Nephron progenitor cell (in vitro differentiated cells): Measurements from ENCODE around the gene AGAP1.

Experiments
- DNase-seq: peaks from one replicate; pipeline ENCODE4 v3.0.0; 2021
- H3K27ac Mint-ChIP-seq: 2 replicates; pipeline ENCODE4 v1.8.0; 2021; ENCODE audit warnings: mild to moderate bottlenecking, moderate library complexity, mixed read lengths
- H3K27me3 Mint-ChIP-seq: 2 replicates; pipeline ENCODE4 v1.8.0; 2021; ENCODE audit warnings: mild to moderate bottlenecking, low read depth, mixed read lengths; ENCODE audit not compliant: poor library complexity
- H3K36me3 Mint-ChIP-seq: 2 replicates; pipeline ENCODE4 v1.8.0; 2021; ENCODE audit warnings: low read depth, mixed read lengths
- H3K4me1 Mint-ChIP-seq: 2 replicates; pipeline ENCODE4 v1.8.0; 2021; ENCODE audit warnings: mixed read lengths
- H3K4me3 Mint-ChIP-seq: 2 replicates; pipeline ENCODE4 v1.8.0; 2021; ENCODE audit warnings: mild to moderate bottlenecking, moderate library complexity, mixed read lengths
- H3K9me3 Mint-ChIP-seq: 2 replicates; pipeline ENCODE4 v1.8.0; 2021; ENCODE audit warnings: mild to moderate bottlenecking, moderate library complexity, mixed read lengths
- TF ChIP-seq, protein P1 (sequence below): fragments of 200-600 bp; sonication (generic); IDR thresholded peaks from 2 replicates; pipeline ENCODE4 v1.5.0; 2021; ENCODE audit warnings: antibody characterized with exemption

Gene AGAP1

DNA sequence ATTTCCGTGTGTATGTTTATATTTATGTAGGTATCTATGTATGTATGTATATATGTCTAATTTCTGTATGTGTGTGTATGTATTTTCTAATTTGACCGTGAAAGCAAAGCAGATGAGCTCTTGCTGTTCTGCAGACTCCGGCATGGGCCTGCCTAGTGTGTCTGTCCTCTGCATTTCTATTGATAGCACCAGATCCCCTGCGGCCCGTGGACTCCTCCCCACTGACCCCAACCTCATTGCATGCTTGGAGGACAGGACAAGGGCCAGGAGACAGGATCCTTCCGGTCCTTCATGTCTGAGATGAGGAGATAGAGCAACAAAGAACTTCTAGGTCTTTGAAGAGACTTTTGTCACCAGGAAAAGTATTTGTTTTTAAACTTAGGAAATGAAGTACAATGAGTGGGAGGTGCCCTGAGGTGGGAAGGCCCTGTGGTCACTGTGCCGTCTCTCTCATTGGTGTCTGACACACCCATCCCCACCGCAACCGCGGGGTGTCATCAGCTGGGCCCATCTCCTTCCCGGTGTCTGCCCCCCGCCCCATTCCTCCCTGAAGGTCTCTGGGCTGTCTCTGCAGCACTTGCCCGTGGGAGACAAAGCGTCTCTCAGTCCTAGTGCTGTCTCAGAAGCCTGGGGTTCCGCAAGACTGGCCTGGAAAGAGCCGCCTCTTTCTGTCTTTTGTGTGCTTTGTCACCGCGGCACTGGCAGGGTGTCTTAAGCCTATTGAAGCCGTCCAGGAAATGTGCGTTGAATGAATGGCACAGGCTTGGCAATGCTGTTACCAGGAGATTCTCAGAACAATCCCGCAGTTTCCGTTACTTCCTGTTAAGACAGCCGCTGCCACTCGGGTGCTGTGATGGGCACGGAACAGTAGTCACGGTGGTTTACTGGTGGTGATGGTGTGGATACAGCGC is 216.4 kb downstream of the AGAP1 start:
- H3K27me3 Mint-ChIP-seq, result no peaks in the 10 kb centered on the region
- TF ChIP-seq, protein P1, sequence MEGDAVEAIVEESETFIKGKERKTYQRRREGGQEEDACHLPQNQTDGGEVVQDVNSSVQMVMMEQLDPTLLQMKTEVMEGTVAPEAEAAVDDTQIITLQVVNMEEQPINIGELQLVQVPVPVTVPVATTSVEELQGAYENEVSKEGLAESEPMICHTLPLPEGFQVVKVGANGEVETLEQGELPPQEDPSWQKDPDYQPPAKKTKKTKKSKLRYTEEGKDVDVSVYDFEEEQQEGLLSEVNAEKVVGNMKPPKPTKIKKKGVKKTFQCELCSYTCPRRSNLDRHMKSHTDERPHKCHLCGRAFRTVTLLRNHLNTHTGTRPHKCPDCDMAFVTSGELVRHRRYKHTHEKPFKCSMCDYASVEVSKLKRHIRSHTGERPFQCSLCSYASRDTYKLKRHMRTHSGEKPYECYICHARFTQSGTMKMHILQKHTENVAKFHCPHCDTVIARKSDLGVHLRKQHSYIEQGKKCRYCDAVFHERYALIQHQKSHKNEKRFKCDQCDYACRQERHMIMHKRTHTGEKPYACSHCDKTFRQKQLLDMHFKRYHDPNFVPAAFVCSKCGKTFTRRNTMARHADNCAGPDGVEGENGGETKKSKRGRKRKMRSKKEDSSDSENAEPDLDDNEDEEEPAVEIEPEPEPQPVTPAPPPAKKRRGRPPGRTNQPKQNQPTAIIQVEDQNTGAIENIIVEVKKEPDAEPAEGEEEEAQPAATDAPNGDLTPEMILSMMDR, result no peak
- peak overlapping the region; percentile 60 for H3K27ac Mint-ChIP-seq
- no peak for DNase-seq
- peaks cover 29% of the 10 kb centered on the region for H3K4me1 Mint-ChIP-seq
- no peak overlapping the region for H3K4me3 Mint-ChIP-seq
- no peaks in the 10 kb centered on the region for H3K9me3 Mint-ChIP-seq
- peaks cover 34% of the 10 kb centered on the region for H3K36me3 Mint-ChIP-seq

DNA sequence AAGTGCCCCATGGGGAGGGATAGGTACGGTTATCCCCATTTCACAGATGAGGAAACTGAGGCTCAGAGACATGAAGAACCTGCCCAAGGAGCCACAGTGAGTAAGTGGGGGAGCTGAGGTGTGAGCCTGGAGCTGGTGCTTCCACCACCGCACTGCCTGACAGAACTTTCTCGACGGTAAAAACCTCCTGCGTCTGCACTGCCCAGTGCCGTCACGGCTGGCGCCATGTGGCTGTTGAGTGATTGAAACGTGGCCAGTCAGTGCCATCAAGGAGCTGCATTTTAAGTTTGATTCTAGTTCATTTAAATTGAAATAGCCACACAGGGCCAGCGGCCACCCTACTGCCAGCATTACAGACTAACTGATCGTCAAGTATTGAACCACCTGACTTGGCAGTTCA is 217.1 kb downstream of the AGAP1 start:
- H3K27ac Mint-ChIP-seq, result no peak overlapping the region
- no peaks in the 10 kb centered on the region for H3K27me3 Mint-ChIP-seq
- TF ChIP-seq, protein P1, result no peak
- H3K36me3 Mint-ChIP-seq, result peaks cover 34% of the 10 kb centered on the region
- H3K4me3 Mint-ChIP-seq, result no peak overlapping the region
- no peak for DNase-seq
- H3K4me1 Mint-ChIP-seq, result peaks cover 33% of the 10 kb centered on the region
- H3K9me3 Mint-ChIP-seq, result no peaks in the 10 kb centered on the region

DNA sequence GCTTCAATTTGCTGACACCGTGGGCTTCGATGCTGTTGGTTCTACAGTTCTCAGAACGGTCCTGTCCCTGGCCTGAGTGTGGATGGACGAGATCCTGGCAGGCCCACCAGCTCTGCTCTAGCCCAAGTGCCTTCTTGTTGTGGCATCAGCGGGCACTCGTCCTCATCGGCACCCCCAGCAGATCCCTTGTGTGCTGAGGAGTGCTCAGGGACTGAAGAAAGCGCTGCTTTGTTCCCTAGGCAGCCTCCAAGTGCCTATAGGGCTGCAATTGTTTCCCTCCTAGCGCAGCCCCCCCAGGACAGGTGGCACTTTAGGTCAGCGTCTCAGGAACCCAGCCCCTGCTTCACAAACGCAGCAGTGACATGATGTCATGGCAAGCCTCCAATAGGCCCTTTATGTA is 217.7 kb downstream of the AGAP1 start:
- H3K27me3 Mint-ChIP-seq, result no peaks in the 10 kb centered on the region
- no peak for DNase-seq
- H3K4me3 Mint-ChIP-seq, result no peak overlapping the region
- peaks cover 38% of the 10 kb centered on the region for H3K4me1 Mint-ChIP-seq
- TF ChIP-seq, protein P1, result no peak
- no peaks in the 10 kb centered on the region for H3K9me3 Mint-ChIP-seq
- H3K36me3 Mint-ChIP-seq, result peaks cover 34% of the 10 kb centered on the region
- no peak overlapping the region for H3K27ac Mint-ChIP-seq

DNA sequence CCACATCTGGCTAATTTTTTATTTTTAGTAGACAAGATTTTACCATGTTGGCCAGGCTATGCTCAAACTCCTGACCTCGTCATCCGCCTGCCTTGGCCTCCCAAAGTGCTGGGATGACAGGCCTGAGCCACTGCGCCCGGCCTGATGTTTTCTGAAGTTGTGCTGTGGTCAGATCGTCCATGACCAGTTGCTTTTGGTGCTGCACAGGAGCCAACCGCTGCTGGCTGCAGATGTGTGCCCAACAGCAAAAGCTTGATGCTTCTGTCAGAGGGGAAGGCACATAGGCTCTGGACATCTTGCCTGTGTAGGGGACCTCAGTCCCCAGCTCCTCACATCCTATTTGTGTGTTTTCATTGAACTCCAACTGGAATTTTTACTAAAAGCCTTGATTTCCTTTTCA is 218.3 kb downstream of the AGAP1 start:
- Mint-ChIP-seq H3K4me3 (no peak overlapping the region), H3K27me3 (no peaks in the 10 kb centered on the region), H3K4me1 (peaks cover 38% of the 10 kb centered on the region), H3K36me3 (peaks cover 34% of the 10 kb centered on the region), H3K27ac (no peak overlapping the region), H3K9me3 (no peaks in the 10 kb centered on the region)
- no peak for DNase-seq
- TF ChIP-seq, protein P1, result no peak

DNA sequence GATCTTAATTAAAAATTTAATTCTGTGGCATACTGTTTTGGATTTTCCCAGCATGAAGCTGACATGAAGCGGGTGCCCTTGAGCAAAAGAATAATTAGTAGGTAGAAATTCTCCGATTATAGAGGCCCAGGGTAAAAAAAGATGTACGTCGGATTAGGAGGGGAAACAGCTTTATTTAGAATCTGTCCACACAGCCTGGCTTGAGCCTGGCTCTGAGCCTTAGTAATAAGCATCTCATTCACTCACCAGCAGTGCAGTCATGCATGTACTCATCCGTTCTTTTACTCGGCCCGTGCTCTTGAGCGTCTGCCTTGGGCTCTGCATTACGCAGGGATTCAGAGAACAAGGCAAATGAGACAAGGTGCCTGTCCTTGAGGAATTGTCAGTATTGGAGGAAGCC is 219.3 kb downstream of the AGAP1 start:
- TF ChIP-seq, protein P1, result no peak
- Mint-ChIP-seq H3K36me3 (peaks cover 35% of the 10 kb centered on the region), H3K27me3 (no peaks in the 10 kb centered on the region), H3K4me1 (peaks cover 38% of the 10 kb centered on the region), H3K27ac (no peak overlapping the region), H3K9me3 (no peaks in the 10 kb centered on the region), H3K4me3 (no peak overlapping the region)
- DNase-seq, result no peak

DNA sequence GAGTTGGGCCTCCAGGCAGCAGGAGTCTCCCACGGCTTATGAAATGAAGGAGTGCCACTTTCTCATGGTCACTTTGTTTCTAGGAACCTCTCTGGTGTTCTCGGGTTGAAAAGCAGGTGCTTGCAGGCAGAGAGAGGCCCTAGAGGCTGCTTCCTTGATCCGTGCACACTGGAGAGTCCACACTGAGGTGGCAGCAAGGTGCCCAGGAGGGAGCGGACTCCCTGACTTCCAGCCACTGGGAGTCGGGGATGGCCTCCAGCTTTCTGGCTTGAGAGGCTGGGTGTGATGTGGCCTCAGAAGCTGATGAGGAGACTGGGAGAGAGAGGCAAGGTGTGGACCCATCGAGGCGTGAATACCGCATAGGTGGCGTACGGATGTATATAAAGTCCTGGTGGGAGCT is 221.8 kb downstream of the AGAP1 start:
- Mint-ChIP-seq H3K27me3 (no peaks in the 10 kb centered on the region), H3K4me1 (peaks cover 39% of the 10 kb centered on the region), H3K36me3 (peaks cover 36% of the 10 kb centered on the region), H3K4me3 (no peak overlapping the region), H3K9me3 (no peaks in the 10 kb centered on the region), H3K27ac (no peak overlapping the region)
- no peak for DNase-seq
- TF ChIP-seq, protein P1, result no peak
